GM19438 (cell line): ENCODE results near the gene EML5.
"Not testable (repeated sequence)": the region's sequence is repeated elsewhere in the genome, so short reads cannot be mapped to it uniquely, and the experiment has no call there.

Source experiments
- ATAC-seq: cut with Tn5 transposase; IDR thresholded peaks from one replicate; pipeline ENCODE4 v1.9.1; 2021; ENCODE audit warnings: low read depth; ENCODE audit not compliant: unreplicated experiment

Gene EML5

DNA sequence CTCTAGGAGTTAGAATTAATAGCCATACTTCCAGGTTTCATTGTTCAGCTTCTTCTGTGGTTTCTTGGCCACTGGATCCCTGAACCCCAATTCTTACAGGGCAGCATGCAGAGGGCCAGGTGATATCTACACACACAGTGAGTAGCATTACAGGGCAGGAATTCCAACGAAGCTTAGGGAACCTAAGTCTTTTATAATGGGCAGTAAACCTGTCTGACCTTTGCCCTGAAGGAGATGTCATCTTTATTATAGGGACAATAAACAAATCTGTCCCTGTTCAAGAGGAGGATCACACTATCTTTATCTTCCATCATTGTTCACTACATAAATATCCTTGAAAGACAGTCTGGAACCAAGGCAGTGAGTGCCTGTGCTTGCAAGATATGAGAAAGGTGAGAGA, 11.7 kb upstream of the EML5 start:
- no peak for ATAC-seq

DNA sequence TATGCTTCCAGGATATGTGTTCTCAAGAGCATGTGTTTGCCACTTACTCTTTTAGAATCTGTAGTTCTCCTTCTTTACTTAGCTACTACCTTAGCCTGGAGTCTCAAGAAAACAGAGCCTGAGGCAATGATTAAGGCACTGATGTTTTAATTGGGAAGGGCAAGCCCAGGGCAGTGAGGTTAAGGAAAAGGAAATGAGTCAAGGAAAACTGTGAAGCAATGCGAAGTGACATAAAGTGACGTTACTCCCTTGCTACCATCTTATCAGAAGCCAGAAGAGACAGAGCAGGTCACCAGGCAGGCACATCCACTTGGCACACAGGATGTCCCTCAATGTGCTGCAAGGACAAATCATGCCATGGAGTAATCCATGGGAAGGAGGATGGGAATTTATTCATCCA, 11.3 kb upstream of the EML5 start:
- ATAC-seq: no peak

DNA sequence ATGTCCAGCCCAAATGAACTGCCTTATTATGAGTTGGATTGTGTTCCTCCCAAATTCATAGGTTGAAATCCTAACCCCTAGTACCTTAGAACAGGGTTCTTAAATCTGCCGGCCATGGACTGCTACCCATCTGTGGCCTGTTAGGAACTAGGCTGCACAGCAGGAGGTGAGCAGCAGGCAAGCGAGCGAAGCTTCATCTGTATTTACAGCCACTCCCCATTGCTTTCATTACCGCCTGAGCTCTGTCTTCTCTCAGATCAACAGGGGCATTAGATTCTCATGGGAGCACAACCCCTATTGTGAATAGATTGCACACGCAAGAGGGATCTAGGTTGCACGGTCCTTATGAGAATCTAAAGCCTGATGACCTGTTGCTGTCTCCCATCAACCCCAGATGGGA, 9.8 kb upstream of the EML5 start:
- no peak for ATAC-seq

DNA sequence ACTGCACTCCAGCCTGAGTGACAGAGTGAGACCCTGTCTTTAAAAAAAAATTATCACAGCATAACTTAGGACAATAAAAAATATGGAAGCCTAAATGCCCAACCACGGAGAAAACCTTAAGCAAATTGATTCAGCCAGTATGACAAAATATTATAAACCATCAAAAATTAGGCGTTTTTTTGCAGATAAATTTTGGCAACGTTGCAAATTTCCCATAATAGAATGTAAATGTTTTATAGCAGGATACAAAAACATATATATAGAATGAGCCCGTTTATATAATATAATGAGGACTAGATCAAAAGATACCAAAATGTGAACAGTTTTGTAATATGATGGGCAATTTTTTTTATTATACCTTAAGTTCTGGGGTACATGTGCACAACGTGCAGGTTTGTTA, 6.8 kb upstream of the EML5 start:
- ATAC-seq: no peak

DNA sequence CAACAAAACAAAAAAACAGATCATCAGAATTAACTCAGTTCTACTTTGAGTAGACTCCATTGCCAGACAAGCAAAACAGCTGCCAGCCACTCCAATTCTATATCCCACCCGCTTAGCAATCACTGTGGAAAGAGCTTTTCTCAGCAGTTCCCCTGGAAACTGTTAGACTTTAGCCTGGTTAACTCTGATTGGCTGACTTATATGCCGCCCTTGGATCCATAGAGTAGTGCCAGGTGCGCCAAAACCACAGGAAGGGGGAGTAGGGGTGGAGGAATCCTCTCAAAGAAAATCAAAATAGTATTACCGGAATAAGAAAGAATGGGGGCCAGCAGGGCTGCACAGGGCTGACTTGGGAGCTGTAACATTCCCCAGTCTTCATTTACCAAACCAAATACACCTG, 5.4 kb upstream of the EML5 start:
- no peak for ATAC-seq

DNA sequence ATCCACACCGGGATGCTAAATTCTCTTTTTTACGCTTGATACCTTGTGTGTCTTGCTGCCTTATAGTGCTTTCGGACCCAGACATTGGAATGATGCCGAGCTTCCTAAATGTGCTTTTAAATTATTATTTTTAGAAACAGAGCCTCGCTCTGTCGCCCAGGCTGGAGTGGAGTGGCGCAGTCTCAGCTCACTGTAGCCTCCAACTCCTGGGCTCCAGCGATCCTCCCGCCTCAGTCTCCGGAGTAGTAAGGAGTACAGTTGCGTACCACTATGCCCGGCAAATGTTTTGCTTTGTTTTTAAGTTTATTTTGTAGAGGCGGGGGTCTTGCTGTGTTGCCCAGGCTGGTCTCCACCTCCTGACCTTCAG, 489 bp upstream of the EML5 start:
- ATAC-seq: peak; percentile 2

DNA sequence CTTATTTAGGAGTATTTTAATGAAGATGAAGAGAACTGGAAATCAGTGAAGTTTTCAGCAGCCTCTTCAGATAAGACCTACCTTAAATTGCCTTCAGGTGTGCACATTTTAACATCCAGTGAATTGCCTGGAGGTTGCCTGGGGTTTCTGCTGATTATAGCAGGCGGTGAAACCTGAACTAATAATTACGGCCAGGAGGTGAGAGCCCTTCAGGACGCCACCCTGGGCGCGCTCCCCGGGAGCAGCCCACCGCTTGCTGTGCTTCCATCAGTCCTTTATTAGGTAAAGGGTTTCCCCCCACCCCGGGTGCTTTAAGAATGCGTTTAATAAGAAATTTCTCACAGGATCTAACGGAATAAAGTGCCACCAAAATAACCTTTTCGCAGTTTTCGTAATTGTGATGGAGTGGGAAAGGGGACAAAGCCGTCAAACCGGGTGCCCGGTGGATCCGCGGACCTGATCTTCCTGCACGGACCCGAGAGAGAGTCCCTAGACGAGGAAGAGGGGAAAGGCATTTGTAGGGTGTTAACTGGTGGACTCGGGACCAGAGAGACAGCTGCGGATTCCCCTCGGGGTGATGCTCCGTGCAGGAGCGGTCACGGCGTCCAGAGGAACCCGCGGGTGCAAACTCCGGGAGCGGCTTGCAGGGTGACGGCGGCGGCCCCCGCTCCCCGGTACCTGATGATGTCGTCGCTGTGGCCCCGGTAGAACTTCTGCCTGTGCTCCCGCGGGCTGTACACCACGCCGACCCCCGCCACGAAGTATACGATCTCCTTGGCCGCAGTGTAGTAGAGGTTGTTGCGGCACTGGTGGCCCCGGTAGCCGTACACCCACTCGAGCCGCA, 902 bp downstream of the EML5 start:
- no peak for ATAC-seq

DNA sequence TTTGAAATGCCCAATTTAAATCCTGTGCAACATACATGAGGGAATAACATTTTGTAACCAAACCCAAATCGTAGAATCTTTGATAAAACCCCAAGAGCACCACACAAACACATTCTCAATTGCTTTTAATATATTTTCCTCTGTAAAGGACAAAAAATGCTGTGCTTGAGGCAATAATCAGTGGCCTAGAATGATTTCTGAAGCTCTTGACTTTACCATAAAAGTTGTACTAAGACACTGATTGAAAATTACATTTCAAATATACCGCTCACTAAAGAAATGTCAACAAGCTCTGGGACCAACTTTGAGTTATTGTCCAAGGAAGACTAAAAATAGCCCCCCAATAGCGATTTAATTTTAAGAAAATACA, 1.5 kb downstream of the EML5 start:
- no peak for ATAC-seq

DNA sequence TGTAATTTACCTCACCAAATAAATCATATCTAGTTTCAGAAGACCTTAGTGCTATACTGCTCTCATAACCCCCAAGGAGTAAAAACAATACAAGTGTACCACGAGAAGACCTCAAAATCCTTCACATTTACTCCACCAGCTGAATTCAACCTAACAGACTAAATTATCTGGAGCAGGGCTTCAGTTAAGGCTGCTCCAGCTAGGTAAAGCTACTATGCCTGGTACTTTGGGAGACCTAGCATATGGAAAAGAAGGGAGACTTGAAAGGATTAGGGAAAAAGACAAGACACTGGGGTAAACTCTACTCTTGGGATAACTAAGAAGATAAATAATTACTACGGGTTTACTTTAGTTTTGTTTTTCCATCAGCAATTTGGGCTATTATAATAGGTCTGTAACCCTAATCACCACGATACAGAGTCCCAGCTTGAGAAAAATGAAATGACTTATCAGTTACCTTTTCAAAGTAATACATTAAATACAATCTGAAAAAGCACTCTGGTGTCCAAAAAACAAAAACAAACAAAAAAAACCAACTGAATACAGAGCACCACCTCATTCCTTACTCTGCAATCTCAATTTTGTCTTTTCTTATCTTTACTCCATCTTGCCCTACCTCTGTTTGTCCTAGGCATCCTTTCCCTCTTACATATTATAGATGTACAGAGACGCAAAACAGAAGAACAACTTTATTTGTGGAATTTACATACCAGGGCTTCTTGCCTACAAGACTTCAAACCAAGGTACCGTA, 2.1 kb downstream of the EML5 start:
- ATAC-seq: no peak

DNA sequence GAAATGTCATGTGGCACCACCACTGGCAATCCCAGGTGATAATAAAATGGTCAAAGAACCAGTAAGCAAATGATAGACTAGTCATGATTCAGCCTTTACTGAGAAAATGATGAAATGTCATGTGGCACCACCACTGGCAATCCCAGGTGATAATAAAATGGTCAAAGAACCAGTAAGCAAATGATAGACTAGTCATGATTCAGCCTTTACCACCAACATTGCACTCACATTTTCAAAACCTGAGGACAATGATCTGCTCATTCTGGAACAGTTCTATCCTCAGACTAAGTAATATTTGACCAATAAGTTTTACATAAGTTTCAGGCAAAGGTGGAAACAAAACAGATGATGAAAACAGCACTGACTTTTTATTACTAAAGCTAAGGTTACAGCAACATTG, 3.2 kb downstream of the EML5 start:
- ATAC-seq: not testable (repeated sequence)

DNA sequence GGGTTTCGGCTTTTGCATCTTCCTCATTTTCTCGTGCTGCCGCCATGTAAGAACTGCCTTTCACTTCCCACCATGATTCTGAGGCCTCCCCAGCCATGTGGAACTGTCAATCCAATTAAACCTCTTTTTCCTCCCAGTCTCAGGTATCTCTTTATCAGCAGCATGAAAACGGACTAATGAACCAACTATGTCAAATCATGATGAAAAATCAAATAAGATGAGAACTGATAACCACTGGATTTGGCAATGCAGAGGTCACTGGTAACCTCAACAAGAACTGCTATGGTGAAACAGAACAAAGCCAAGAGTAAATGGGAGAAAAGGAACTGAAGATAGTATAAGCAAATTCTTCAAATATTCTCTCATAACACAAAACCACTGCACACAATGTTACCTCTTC, 6.0 kb downstream of the EML5 start:
- ATAC-seq: no peak

DNA sequence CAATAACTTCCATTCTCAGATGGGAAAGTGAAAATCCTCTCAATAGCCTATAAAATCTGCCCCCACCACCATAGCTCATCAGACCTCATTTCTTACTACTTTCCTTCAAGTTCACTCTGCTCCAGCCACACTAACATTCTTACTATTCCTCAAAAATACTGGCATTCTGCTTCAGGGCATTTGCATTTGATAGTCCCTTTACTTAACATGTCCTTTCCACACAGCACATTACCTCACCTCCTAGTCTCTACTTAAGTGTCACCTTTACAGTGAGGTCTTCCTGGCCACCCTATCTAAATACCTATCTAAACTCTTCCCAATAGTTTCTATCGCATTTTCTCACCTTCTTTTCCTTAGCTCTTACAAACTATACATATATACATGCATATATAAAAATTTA, 6.8 kb downstream of the EML5 start:
- no peak for ATAC-seq

DNA sequence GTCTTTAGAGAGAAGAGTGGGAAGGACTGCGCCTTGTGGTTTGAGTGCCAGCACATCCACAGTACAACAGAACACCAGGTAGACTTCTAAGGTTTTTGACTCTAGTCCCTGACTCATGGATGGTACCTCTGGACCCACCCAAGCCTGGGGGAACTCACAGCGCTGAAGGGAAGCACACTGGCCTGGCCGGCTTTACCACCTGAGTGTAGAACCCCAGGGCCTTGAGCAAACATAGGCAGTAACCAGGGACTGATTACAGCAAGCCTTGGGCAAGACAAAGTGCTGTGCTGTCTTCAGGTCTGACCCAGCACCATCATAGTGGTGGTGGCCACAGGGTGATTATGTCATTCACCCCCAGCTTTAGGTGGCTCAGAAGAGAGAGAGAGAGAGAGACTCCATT, 17.2 kb downstream of the EML5 start:
- no peak for ATAC-seq

DNA sequence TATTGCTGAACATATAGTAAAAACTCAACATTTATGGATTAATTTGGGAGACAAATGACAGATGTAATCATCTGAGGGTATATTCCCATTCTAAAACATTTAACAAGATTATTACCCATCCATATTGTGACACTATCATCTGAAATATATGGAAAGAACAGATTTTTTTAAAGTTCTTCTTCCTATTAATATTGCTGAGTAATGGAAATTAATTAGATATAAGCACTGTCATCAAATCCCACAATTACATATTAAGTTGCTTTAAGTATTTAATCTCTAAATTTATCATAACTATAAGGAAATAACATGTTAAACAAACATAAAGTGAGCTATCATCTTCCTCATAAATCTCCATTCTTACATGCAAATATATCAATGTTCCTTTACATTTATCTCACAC, 22.0 kb downstream of the EML5 start:
- ATAC-seq: no peak

DNA sequence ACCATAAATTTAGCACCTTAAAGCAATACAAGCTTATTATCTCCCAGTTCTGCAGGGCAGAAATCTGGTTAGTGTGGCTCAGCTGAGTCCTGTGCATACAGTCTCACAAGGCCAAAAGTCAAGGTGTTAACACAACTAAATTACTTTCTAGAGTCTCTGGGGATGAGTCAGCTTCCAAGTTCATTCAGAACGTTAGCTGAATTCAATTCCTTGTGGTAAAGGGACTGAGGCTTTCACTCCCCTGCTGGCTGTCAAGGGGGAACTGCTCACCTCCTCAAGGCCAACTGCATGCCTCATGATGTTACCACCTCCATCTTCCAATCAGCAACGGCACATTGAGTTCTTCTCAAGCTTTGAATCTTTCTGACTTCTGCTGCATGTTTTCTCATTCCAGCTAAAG, 27.6 kb downstream of the EML5 start:
- no peak for ATAC-seq

DNA sequence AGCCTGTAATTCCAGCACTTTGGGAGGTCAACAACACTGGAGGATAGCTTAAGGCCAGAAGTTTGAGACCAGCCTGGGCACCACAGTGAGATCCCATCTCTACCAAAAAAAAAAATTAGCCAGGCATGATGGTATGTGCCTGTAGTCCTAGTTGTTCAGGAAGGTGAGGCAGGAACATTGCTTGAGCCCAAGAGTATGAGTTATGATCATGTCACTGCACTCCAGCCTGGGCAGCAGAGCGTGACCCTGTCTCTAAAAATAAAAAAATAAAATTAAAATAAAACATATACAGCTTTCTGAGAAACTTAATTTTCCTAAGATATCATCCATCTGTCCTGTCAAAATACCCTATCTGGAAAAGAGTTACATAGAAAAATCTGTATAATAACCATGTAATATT, 38.9 kb downstream of the EML5 start:
- no peak for ATAC-seq

DNA sequence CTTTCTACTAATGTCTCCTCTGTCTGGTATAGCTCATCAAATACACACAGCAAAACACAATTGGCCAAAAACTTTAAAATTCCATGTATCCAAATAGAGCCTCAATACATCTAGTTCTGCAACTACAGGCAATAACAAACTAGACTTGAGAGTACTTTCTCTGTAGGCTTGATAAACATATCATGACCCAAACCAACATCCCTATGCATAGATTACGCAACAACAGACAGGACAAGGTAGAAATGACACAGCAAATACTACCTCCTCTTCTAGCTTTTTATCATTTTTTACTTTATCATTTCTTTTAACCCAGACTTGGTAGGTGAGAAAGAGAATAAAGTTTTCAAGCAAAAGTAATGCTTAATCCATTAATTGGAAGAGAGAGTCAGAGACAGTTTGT, 41.8 kb downstream of the EML5 start:
- ATAC-seq: no peak

DNA sequence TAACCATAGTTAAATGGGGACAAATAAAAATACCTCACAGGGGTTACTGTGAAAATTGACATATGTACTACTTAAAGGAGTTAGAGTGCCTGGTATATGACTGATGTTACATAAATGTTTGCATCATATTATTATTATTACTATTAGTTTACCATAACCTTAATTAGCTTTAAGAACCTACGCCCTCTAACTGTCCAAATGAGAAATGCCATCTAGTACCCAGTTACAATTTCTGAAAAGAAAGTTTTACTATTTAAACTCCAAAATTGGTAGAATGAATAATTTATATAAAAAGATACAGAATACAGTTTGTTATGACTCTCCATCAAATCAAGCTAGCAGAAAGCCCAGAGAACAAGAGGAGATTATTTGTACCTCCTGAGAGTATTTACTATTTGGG, 42.3 kb downstream of the EML5 start:
- no peak for ATAC-seq

DNA sequence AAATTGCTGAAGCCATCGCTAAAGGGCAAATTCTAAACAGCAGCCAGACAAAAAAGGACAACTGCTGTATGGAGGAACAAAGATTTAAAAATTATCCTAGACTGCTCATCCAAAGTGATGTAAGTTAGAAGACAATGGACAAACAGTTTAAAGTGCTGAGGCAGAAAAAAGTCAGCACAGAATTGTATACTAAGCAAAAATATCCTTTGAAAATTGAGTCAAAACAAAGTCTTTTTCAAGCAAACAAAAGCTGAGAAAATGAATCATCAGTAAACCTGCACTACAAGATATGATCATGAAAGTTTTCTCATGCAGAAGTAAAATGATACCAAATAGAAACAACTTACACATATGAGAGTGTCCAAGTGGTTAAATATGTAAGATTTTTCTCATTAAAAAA, 43.6 kb downstream of the EML5 start:
- no peak for ATAC-seq

DNA sequence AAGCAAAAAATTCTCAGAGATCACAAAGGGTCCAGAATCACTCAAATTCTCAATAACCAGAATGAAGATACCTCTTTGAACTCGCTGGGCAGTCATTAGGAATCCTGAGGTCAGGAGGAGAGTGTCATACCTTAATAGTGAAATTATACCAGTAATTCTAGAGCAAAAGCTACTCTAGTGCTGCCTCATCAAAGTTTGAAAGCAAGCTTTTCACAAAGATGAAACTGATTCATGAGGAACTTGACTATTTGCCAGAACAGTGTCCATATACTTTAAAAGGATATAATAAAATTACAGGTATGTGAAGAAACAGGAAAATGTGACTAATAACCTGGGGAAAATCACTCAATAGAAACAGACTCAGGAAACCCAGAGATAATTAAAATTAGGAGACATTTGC, 44.5 kb downstream of the EML5 start:
- ATAC-seq: no peak

DNA sequence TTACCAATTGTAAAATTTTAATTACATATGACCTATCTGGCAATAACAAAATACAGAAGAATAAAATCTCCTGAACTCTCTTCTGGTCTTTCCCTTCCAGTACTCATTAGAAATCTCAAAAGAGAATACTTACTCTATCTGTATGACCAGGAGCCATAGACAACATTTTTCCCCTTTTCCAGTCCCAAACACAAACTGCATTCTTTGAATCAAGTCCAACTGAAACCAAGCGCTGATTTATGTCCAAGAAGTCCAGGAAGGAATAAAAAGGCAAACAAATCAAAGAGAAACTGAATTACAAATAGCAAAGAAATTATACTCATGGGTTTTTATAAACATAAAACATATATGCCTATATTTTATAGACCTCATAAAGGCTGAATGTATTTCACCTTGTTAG, 46.7 kb downstream of the EML5 start:
- ATAC-seq: no peak

DNA sequence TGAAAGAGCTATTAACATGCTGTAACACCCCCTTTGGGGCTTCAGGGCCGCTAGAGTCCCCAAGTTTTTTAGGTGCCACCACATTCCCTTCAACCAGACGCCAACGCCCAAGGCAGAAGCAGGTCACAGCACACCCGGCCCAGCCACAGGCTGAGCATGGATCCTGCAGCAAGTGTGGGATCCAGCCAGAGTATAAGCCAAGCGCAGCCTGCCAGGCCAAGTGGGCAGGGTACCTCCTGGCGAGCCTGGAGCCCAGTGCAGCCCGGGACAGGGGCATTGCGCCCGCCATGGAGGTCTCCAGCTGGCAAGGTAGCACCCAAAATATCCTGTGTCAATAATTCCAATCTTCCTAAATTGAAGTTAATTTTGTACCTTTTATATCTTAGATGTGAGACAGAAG, 55.5 kb downstream of the EML5 start:
- no peak for ATAC-seq
